GM13976 (cell line): ENCODE data around the gene ZBTB34.
A peak's percentile ranks its signal among the peaks of the same experiment; 100 is the strongest.

ENCODE experiments used
- DNase-seq: peaks from one replicate; pipeline ENCODE4 v3.0.0; 2012; ENCODE audit warnings: low spot score
- in situ Hi-C: fragments of 300-500 bp; cut with MboI; formaldehyde crosslinking; loops from one replicate; pipeline ENCODE4 v1.12.0; 2022; ENCODE audit warnings: low sequenced_read_pairs, mixed read lengths, inconsistent platforms; ENCODE audit not compliant: unreplicated experiment
- TF ChIP-seq, protein P1 (sequence below): IDR thresholded peaks from 2 replicates; pipeline ENCODE4 v1.5.1; 2012; ENCODE audit warnings: borderline replicate concordance, mild to moderate bottlenecking; ENCODE audit not compliant: insufficient read depth; ENCODE audit errors: extremely low read depth, missing control alignments, control extremely low read depth

The ZBTB34 gene

DNA sequence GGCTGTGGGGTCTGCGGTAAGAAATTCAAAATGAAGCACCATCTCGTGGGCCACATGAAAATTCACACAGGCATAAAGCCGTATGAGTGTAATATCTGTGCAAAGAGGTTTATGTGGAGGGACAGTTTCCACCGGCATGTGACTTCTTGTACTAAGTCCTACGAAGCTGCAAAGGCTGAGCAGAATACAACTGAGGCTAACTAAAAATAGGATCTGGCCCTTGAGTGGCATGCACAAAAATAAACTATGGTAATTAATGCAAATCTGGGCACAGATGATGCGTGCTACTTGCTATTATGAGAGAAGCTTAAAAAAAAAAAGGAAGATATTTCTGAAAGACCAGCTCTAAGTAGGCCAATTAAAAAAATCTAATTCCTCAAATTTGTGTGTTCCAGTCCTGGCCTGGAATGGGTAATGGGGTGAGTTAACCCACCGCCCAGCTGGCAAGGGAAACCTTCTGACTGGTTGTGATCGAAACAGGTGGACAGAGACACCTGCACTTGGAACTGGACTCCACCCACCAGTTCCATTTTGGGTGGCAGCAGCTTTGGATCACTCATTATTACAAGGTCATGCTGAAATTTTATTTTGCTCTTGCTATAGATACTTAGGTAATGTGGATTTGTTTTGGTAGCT lies 26.6 kb upstream of the ZBTB34 start:
- in situ Hi-C loops = no loop called here
- TF ChIP-seq, protein P1, sequence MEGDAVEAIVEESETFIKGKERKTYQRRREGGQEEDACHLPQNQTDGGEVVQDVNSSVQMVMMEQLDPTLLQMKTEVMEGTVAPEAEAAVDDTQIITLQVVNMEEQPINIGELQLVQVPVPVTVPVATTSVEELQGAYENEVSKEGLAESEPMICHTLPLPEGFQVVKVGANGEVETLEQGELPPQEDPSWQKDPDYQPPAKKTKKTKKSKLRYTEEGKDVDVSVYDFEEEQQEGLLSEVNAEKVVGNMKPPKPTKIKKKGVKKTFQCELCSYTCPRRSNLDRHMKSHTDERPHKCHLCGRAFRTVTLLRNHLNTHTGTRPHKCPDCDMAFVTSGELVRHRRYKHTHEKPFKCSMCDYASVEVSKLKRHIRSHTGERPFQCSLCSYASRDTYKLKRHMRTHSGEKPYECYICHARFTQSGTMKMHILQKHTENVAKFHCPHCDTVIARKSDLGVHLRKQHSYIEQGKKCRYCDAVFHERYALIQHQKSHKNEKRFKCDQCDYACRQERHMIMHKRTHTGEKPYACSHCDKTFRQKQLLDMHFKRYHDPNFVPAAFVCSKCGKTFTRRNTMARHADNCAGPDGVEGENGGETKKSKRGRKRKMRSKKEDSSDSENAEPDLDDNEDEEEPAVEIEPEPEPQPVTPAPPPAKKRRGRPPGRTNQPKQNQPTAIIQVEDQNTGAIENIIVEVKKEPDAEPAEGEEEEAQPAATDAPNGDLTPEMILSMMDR = no peak

DNA sequence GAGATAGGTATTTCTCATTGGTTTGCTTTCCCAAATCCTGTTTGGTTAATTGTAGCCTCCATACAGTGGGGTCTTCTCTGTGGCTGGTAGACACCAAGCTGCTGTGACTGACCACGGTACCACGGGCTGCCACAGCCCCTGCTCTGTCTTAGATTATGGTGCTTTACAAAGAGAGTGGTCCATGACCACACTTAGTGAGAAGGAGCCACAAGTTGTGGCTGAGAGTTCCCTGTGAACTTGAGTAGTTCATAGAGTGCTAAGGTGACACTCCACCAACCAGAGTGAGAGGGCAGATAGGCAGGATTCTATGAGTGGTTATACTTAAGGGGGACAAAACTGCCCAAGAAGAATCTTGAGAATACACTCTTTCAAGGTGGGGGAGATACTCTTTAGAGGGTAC lies 25.8 kb upstream of the ZBTB34 start:
- in situ Hi-C loops = no loop called here
- no peak for DNase-seq
- TF ChIP-seq, protein P1 = no peak

More for the DNA sequence above, 26.6 kb upstream of the ZBTB34 start:
- DNase-seq = no peak

DNA sequence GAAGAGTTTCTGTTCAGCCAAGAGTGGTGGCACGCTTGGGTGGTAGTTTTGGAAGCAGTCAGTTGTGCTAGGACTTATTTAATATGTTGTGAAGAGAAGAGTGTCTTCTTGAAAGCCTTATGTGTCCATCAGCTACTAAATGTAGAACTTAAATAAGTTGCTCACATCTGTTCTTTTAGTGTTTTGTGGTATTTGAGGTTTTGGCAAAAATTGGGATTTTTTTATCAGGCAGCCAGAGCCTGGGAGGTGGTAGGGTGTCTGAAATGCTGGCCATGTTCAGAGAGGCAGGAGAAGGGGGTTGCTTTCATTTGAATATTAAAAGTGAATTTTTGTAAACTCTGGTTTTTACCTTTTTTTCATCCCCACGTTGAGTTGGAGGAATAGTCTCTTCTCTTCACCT lies 24.2 kb upstream of the ZBTB34 start:
- in situ Hi-C loops = no loop called here
- TF ChIP-seq, protein P1 = no peak
- DNase-seq = no peak

DNA sequence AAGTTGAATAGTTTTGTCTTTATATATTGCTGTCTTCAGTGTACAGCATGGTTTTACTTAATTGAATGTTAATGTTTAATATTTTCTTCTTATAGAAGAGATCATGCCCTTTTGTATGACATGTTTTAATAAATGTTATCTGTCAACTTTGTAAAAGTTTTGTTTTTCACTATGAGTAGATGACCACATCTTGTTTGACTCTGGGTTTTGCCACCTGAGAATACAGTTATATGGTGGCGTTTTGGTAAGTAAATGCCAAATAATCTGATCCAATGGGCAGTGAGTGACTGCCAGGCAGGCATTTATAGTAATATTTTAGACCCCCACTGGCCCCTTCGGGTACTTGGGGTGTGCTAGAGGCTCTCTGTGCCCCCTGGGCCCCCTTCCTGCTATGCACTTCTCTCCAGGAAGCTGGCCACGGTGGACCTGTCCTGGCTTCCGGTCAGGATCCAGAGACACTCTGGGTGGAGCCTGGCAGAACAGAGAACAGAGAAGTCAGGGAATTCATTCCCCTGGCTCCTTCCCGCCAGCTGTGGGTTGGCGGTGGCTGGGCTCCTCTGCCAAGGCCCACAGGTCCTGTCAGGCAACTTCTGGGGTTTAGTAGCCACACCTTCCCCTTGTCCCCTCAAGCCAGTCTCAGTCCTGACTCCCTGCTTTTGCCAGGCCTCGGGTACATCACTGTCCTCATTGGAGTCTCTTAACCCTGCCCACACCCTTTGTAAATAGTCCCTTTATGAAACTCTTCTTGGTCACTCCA lies 22.2 kb upstream of the ZBTB34 start:
- TF ChIP-seq, protein P1 = no peak
- in situ Hi-C loops = no loop called here
- DNase-seq = no peak

DNA sequence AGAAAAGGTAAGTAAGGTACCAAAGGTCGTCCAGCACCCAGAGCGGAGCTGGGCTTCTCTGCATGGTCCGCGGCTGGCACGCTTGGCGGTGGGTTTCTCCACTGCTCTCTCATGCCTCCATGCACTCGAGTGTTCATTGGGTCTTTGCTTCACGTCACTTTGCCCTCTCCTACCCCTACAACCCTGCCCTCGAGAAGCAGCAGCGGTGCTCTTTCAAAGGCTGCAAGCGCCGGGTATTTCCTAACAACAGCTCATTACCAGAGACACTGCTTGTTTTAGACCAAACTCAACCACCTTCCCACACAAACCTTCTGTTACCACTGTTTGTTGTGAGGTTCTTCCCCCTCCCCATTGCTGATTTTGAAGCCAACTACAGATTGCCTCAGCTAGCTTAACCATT lies 21.5 kb upstream of the ZBTB34 start:
- in situ Hi-C loops = no loop called here
- TF ChIP-seq, protein P1 = no peak
- peak; percentile 76 for DNase-seq

DNA sequence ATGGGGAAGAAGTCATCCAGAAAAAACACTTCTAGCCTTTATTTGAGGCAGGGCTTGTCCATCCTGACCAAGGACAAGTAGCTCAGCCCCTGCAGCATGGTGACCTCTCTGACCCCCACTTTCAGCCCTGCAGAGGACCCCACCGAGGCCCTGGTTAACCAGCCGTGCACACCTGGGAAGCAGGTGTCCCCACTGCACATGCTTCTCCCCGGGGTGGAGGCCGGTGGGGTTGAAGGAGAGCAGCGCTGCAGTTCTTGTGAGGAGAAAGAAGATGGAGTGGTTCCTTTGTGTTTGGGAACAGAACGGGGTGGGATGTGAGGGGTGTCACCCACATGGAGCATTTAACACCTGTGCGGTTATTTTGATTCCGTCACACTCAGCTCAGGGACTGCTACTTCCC lies 21.1 kb upstream of the ZBTB34 start:
- TF ChIP-seq, protein P1 = no peak
- in situ Hi-C loops = no loop called here
- no peak for DNase-seq
